Glutamatergic neuron (in vitro differentiated cells): ENCODE data around the gene E2F3. TPM values are rescaled to one million over a fixed set of nuclear protein-coding genes. Genes with fewer than 3 reads are reported as not detected.
"Not testable (repeated sequence)": the region's sequence is repeated elsewhere in the genome, so short reads cannot be mapped to it uniquely, and the experiment has no call there.

Experiments used
- DNase-seq: peaks from one replicate; pipeline ENCODE4 v3.0.0; 2022
- H3K27ac Mint-ChIP-seq: one replicate; pipeline ENCODE4 v1.8.0; 2020; ENCODE audit warnings: mild to moderate bottlenecking, mixed read lengths, inconsistent platforms; ENCODE audit not compliant: unreplicated experiment
- H3K27me3 Mint-ChIP-seq: one replicate; pipeline ENCODE4 v1.8.0; 2020; ENCODE audit warnings: mild to moderate bottlenecking, moderate library complexity, mixed read lengths, inconsistent platforms; ENCODE audit not compliant: unreplicated experiment
- H3K36me3 Mint-ChIP-seq: one replicate; pipeline ENCODE4 v1.8.0; 2020; ENCODE audit warnings: mild to moderate bottlenecking, mixed read lengths, inconsistent platforms; ENCODE audit not compliant: unreplicated experiment
- H3K4me1 Mint-ChIP-seq: one replicate; pipeline ENCODE4 v1.8.0; 2020; ENCODE audit warnings: mild to moderate bottlenecking, low read depth, mixed read lengths, inconsistent platforms; ENCODE audit not compliant: unreplicated experiment
- H3K4me3 Mint-ChIP-seq: one replicate; pipeline ENCODE4 v1.8.0; 2020; ENCODE audit warnings: mild to moderate bottlenecking, mixed read lengths, inconsistent platforms; ENCODE audit not compliant: unreplicated experiment
- H3K9me3 Mint-ChIP-seq: one replicate; pipeline ENCODE4 v1.8.0; 2020; ENCODE audit warnings: mild to moderate bottlenecking, moderate library complexity, mixed read lengths, inconsistent platforms; ENCODE audit not compliant: unreplicated experiment
- total RNA-seq: library from RNA; stranded (reverse); fragmentation: NEBNext Ultra II Directional; extraction: Animal tissue kit (Norgen Biotek cat#: 25700); gene quantifications from one replicate; pipeline ENCODE4 v1.2.1, GENCODE V29; 2021; ENCODE audit not compliant: unreplicated experiment
- TF ChIP-seq, protein P1 (sequence below): fragments of 200-600 bp; sonication (generic); IDR thresholded peaks from one replicate; pipeline ENCODE4 v1.5.0; 2021; ENCODE audit not compliant: partially characterized antibody, unreplicated experiment

E2F3 gene
- total RNA-seq, 1 donor from 2014 or later, result 10.1 TPM

DNA sequence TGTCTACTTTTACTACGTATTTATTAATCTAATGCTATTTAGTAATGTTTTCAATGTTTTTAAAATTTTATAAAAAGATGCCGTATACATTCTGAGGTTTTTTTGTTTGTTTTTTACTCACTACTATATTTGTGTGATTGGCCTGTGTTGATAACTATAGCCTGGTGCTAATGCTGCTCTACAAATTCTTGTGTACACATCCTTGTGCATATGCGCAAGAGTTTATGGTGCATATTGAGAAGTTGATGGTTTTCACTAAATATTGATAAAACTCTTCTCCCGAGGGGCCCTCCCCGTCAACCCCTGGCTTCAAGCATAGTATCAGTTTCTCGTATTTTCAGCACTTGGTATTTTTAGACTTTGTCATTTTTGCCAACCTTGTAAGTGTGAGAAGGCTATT, 59.9 kb downstream of the E2F3 start:
- Mint-ChIP-seq H3K27me3 (no peaks in the 10 kb centered on the region), H3K36me3 (no peaks in the 10 kb centered on the region), H3K27ac (no peak overlapping the region)

DNA sequence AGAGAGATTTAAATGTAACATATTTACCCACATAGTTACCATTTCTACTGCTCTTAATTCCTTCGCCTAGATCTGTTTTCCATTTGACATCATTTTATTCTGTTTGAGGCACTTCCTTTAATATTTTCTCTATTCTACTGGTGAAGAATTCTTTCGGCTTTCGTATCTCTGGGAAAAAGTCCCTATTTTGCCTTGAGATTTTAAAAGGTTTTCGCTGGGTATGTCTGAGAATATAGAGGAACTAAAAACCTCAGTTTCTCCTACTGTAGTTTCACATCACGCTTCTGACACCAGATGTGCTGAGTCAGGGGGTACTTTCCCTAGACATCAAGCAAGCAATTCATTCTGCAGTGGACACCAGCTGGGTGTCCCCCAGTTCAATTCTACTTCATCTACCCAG, 61.7 kb downstream of the E2F3 start:
- H3K27me3 Mint-ChIP-seq, result no peaks in the 10 kb centered on the region
- peak overlapping the region; percentile 53 for H3K27ac Mint-ChIP-seq
- no peak for DNase-seq
- no peak overlapping the region for H3K4me3 Mint-ChIP-seq
- TF ChIP-seq, protein P1, sequence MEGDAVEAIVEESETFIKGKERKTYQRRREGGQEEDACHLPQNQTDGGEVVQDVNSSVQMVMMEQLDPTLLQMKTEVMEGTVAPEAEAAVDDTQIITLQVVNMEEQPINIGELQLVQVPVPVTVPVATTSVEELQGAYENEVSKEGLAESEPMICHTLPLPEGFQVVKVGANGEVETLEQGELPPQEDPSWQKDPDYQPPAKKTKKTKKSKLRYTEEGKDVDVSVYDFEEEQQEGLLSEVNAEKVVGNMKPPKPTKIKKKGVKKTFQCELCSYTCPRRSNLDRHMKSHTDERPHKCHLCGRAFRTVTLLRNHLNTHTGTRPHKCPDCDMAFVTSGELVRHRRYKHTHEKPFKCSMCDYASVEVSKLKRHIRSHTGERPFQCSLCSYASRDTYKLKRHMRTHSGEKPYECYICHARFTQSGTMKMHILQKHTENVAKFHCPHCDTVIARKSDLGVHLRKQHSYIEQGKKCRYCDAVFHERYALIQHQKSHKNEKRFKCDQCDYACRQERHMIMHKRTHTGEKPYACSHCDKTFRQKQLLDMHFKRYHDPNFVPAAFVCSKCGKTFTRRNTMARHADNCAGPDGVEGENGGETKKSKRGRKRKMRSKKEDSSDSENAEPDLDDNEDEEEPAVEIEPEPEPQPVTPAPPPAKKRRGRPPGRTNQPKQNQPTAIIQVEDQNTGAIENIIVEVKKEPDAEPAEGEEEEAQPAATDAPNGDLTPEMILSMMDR, result no peak
- H3K4me1 Mint-ChIP-seq, result peaks cover 2% of the 10 kb centered on the region
- H3K36me3 Mint-ChIP-seq, result no peaks in the 10 kb centered on the region
- H3K9me3 Mint-ChIP-seq, result peaks cover 5% of the 10 kb centered on the region

More for the DNA sequence above, 59.9 kb downstream of the E2F3 start:
- TF ChIP-seq, protein P1, result no peak
- H3K9me3 Mint-ChIP-seq, result peaks cover 2% of the 10 kb centered on the region
- no peak for DNase-seq
- no peak overlapping the region for H3K4me3 Mint-ChIP-seq
- H3K4me1 Mint-ChIP-seq, result peaks cover 2% of the 10 kb centered on the region

DNA sequence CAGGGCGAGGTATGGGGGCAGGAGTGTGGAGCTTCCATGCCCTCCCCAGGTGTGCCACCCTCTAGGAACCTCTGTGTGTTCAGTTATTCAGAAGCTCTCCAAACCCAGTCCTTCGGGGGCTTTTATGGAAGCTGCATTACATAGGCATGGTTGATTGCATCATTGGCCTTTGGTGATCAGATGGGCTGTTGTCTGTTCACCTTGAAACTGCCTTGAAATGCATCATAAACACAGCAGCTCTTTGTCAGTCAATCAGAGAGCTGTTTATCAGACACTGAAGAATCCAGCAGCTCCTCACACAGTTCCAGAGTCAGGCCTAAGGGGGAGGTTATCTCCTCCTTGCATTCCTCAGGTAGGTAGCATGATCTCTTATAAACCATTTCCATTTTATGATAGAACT, 62.4 kb downstream of the E2F3 start:
- Mint-ChIP-seq H3K9me3 (peaks cover 5% of the 10 kb centered on the region), H3K27ac (no peak overlapping the region), H3K4me1 (peaks cover 2% of the 10 kb centered on the region), H3K36me3 (no peaks in the 10 kb centered on the region), H3K27me3 (no peaks in the 10 kb centered on the region), H3K4me3 (no peak overlapping the region)
- no peak for DNase-seq
- TF ChIP-seq, protein P1, result no peak

DNA sequence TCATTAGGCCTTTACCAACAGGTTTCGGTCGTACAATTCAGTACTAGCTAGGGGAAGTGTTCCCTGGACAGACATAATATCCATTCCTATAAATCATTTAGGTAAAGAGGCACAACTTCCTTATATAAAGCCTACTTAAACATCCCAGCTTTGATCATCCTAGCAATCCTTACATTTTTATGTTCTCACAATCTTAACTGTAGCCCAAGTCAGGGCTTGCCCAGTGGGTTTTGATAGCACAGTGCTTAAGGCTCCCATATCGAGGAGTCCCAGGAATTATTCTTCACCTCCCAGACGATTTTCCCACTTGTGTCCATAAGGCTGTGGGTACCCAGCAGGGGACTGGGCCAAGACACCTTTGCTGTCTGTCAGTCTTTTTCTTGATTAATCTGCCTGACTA, 63.2 kb downstream of the E2F3 start:
- Mint-ChIP-seq H3K4me3 (no peak overlapping the region), H3K4me1 (peaks cover 2% of the 10 kb centered on the region), H3K9me3 (peaks cover 5% of the 10 kb centered on the region), H3K27me3 (no peaks in the 10 kb centered on the region), H3K27ac (no peak overlapping the region), H3K36me3 (no peaks in the 10 kb centered on the region)
- DNase-seq, result no peak
- TF ChIP-seq, protein P1, result no peak

DNA sequence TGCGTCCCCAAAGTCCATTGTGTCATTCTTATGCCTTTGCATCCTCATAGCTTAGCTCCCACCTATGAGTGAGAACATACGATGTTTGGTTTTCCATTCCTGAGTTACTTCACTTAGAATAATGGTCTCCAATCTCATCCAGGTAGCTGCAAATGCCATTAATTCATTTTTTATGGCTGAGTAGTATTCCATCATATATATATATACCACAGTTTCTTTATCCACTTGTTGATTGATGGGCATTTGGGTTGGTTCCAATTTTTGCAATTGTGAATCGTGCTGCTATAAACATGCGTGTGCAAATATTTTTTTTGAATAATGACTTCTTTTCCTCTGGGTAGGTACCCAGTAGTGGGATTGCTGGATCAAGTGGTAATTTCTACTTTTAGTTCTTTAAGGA, 63.9 kb downstream of the E2F3 start:
- not testable (repeated sequence) for DNase-seq, H3K4me3 Mint-ChIP-seq, H3K4me1 Mint-ChIP-seq, H3K36me3 Mint-ChIP-seq, H3K9me3 Mint-ChIP-seq, H3K27ac Mint-ChIP-seq, H3K27me3 Mint-ChIP-seq

DNA sequence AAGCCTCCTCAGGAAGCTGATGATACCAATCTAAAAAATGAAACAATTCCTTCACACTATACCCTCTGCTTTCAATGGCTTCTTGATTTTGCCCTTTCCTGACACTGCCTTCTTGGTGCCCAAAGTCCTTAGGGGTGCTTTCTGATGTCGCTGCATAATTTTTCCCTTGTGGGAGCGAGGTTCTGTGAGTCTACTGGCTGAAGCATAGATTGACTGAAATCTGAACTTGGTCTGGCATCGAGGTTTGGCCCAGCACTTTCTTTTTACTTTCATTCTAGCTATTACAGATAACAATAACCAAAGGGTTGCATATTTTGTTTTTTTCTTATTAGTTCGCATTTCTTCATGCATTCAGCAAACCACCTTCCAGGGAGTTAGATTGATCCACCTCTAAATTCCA, 65.8 kb downstream of the E2F3 start:
- DNase-seq, result no peak
- peaks cover 3% of the 10 kb centered on the region for H3K9me3 Mint-ChIP-seq
- TF ChIP-seq, protein P1, result no peak
- no peaks in the 10 kb centered on the region for H3K36me3 Mint-ChIP-seq
- H3K27ac Mint-ChIP-seq, result no peak overlapping the region
- H3K4me3 Mint-ChIP-seq, result no peak overlapping the region
- H3K27me3 Mint-ChIP-seq, result no peaks in the 10 kb centered on the region
- H3K4me1 Mint-ChIP-seq, result peaks cover 6% of the 10 kb centered on the region
